ENCODE results near the gene EML4. TPM values are rescaled to one million over a fixed set of nuclear protein-coding genes. Genes with fewer than 3 reads are reported as not detected.

The EML4 gene
- total RNA-seq, 2 experiments from 2014 or later: 37.1 to 43.2 TPM

DNA sequence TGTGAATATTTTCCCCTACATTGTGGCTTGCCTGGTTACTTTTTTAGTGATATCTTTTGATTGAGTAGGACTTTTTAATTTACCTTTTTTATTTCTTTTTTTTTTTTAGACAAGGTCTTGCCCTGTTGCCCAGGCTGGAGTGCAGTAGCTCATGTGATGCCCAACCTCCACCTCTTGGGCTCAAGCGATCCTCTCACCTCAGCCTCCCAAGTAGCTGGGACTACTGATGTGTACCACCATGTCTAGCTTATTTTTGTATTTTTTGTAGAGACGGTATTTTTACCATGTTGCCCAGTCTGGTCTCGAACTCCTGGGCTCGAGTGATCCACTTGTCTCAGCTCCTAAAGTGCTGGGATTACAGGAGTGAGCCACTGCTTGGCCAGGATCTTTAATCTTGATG lies 25.3 kb downstream of the EML4 start:
- DNase-seq (ENCODE audit: low spot score): no peak
- intact Hi-C loops (cut with micrococcal nuclease; ENCODE audit: unreplicated experiment): no loop called here

DNA sequence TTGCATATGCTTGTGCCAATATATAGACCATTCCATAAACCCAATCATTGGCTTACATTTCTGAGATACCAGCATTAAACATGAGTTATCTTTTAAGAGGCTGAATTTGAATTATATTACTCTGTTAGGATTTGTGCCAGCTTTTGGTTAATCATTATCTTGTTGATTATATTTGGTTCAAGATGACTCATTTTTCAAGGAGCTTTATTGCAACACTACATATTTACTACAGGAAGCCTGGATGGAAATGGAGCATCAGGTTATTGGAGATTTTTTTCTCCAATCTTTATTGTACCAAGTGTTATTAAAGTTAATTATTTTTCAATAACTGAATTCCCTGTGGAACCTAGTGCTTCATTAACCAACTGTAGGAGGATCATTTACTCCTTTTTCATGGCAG lies 26.4 kb downstream of the EML4 start:
- no peak overlapping the region for H2AFZ ChIP-seq (ENCODE audit: low read length)
- intact Hi-C loops (cut with micrococcal nuclease; ENCODE audit: unreplicated experiment): no loop called here
- no peaks in the 10 kb centered on the region for H3K9me3 ChIP-seq (ENCODE audit: low read length)
- H3K79me2 ChIP-seq (ENCODE audit: insufficient read depth, low read depth, low read length): peaks cover 7% of the 10 kb centered on the region; the same call in 1 of the 2 replicates
- CTCF ChIA-PET (ENCODE audit: unreplicated experiment): no interaction called here
- H3K4me1 ChIP-seq (ENCODE audit: insufficient read depth, low read length, poor library complexity, severe bottlenecking): peaks cover 4% of the 10 kb centered on the region
- DNase-seq (ENCODE audit: low spot score): no peak
- no peak overlapping the region for H3K4me3 ChIP-seq (ENCODE audit: low read depth, low read length, poor library complexity, severe bottlenecking)
- H3K4me2 ChIP-seq (ENCODE audit: low read length): no peak overlapping the region
- no TSS peak for BruUV-seq (replicated peaks)
- TF ChIP-seq EZH2phosphoT487 (IDR thresholded peaks at IDR 0.05; ENCODE audit: borderline replicate concordance, low read depth, low read length): no peak
- TF ChIP-seq, protein P1, sequence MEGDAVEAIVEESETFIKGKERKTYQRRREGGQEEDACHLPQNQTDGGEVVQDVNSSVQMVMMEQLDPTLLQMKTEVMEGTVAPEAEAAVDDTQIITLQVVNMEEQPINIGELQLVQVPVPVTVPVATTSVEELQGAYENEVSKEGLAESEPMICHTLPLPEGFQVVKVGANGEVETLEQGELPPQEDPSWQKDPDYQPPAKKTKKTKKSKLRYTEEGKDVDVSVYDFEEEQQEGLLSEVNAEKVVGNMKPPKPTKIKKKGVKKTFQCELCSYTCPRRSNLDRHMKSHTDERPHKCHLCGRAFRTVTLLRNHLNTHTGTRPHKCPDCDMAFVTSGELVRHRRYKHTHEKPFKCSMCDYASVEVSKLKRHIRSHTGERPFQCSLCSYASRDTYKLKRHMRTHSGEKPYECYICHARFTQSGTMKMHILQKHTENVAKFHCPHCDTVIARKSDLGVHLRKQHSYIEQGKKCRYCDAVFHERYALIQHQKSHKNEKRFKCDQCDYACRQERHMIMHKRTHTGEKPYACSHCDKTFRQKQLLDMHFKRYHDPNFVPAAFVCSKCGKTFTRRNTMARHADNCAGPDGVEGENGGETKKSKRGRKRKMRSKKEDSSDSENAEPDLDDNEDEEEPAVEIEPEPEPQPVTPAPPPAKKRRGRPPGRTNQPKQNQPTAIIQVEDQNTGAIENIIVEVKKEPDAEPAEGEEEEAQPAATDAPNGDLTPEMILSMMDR (conservative IDR thresholded peaks at IDR 0.05; ENCODE audit: low read length): no peak
- 0 out of 2 replicates have a peak, but pooled peaks cover 4% of the 10 kb centered on the region for H4K20me1 ChIP-seq (ENCODE audit: insufficient read depth, low read length)
- H3K36me3 ChIP-seq (ENCODE audit: insufficient read depth, low read length): no peaks in the 10 kb centered on the region
- POLR2A ChIA-PET: interaction anchor here (1.2 kb wide), 1 partner anchor 13 kb away, joined by 3 read pairs; no protein-coding TSS in a partner anchor
- H3K27ac ChIP-seq (ENCODE audit: low read depth, low read length, poor library complexity, severe bottlenecking): no peak overlapping the region
- no peaks in the 10 kb centered on the region for H3K9me2 ChIP-seq (ENCODE audit: insufficient read depth, low read length)

More for the DNA sequence above, 25.3 kb downstream of the EML4 start:
- Histone ChIP-seq H3K27ac (ENCODE audit: low read depth, low read length, poor library complexity, severe bottlenecking) (no peak overlapping the region), H3K4me1 (ENCODE audit: insufficient read depth, low read length, poor library complexity, severe bottlenecking) (peaks cover 4% of the 10 kb centered on the region), H3K4me3 (ENCODE audit: low read depth, low read length, poor library complexity, severe bottlenecking) (no peak overlapping the region), H3K9me2 (ENCODE audit: insufficient read depth, low read length) (no peaks in the 10 kb centered on the region), H3K4me2 (ENCODE audit: low read length) (no peak overlapping the region), H2AFZ (ENCODE audit: low read length) (no peak overlapping the region), H3K79me2 (ENCODE audit: insufficient read depth, low read depth, low read length) (peaks cover 7% of the 10 kb centered on the region; the same call in 1 of the 2 replicates), H3K36me3 (ENCODE audit: insufficient read depth, low read length) (no peaks in the 10 kb centered on the region), H4K20me1 (ENCODE audit: insufficient read depth, low read length) (0 out of 2 replicates have a peak, but pooled peaks cover 4% of the 10 kb centered on the region), H3K9me3 (ENCODE audit: low read length) (no peaks in the 10 kb centered on the region)
- ChIA-PET CTCF (ENCODE audit: unreplicated experiment) (interaction anchor here (0.6 kb wide), 1 partner anchor 10 kb away, joined by 3 read pairs; no protein-coding TSS in a partner anchor), POLR2A (interaction anchor here (0.5 kb wide), 1 partner anchor 1240 kb away, joined by 6 read pairs; no protein-coding TSS in a partner anchor)
- TF ChIP-seq, protein P1 (conservative IDR thresholded peaks at IDR 0.05; ENCODE audit: low read length): no peak
- TF ChIP-seq EZH2phosphoT487 (IDR thresholded peaks at IDR 0.05; ENCODE audit: borderline replicate concordance, low read depth, low read length): no peak
- no TSS peak for BruUV-seq (replicated peaks)

- H3K36me3 ChIP-seq (ENCODE audit: insufficient read depth, low read length): no peaks in the 10 kb centered on the region
- H3K79me2 ChIP-seq (ENCODE audit: insufficient read depth, low read depth, low read length): peaks cover 7% of the 10 kb centered on the region; the same call in 1 of the 2 replicates
- no peaks in the 10 kb centered on the region for H3K9me2 ChIP-seq (ENCODE audit: insufficient read depth, low read length)
- no peak for DNase-seq (ENCODE audit: low spot score)
- H3K9me3 ChIP-seq (ENCODE audit: low read length): no peaks in the 10 kb centered on the region
- no peak for TF ChIP-seq EZH2phosphoT487 (IDR thresholded peaks at IDR 0.05; ENCODE audit: borderline replicate concordance, low read depth, low read length)
- TF ChIP-seq, protein P1 (conservative IDR thresholded peaks at IDR 0.05; ENCODE audit: low read length): no peak
- H3K4me1 ChIP-seq (ENCODE audit: insufficient read depth, low read length, poor library complexity, severe bottlenecking): peaks cover 4% of the 10 kb centered on the region
- POLR2A ChIA-PET: interaction anchor here (1.2 kb wide), 1 partner anchor 13 kb away, joined by 3 read pairs; no protein-coding TSS in a partner anchor
- 0 out of 2 replicates have a peak, but pooled peaks cover 5% of the 10 kb centered on the region for H4K20me1 ChIP-seq (ENCODE audit: insufficient read depth, low read length)
- CTCF ChIA-PET (ENCODE audit: unreplicated experiment): no interaction called here
- no peak overlapping the region for H3K4me3 ChIP-seq (ENCODE audit: low read depth, low read length, poor library complexity, severe bottlenecking)
- no peak overlapping the region for H3K27ac ChIP-seq (ENCODE audit: low read depth, low read length, poor library complexity, severe bottlenecking)
- no peak overlapping the region for H3K4me2 ChIP-seq (ENCODE audit: low read length)
- intact Hi-C loops (cut with micrococcal nuclease; ENCODE audit: unreplicated experiment): loop anchor here (1.0 kb wide), 1 partner anchor 100 kb away; no protein-coding TSS in a partner anchor
- no TSS peak for BruUV-seq (replicated peaks)
- H2AFZ ChIP-seq (ENCODE audit: low read length): no peak overlapping the region
Measured at GRCh38 chr2:42196070-42196402, 26.9 kb downstream of the EML4 start.
